Measurements from ENCODE around the gene CHRNB2.

- peak in 1 of 7 experiments; percentile 38 for TF ChIP-seq CTCF (IDR thresholded peaks at IDR 0.05)
- no peak for TF ChIP-seq EP300 (IDR thresholded peaks at IDR 0.05)
Observed at GRCh38 chr1:154558720-154559465, 8.7 kb upstream of the CHRNB2 start.

All from stomach (tissue), 4 donors.